Gastrocnemius medialis (tissue), 4 donors: ENCODE results near the gene HSPB6. TPM values are rescaled to one million over a fixed set of nuclear protein-coding genes. Genes with fewer than 3 reads are reported as not detected.

ENCODE experiments used
- ATAC-seq, 2 donors: fragments of 150-250 bp; one replicate each; pipeline ENCODE4 v1.9.1; 2016
- DNase-seq, 2 donors: peaks; one replicate each; pipeline ENCODE4 v3.0.0-alpha.2; 2019
- H3K27ac ChIP-seq, 4 donors: fragments of 200-600 bp; sonication (generic); 1 replicate in 1 of 4; 2 replicates in 3 of 4; pipeline ENCODE4 v1.5.1; 2016 to 2018; ENCODE audit warnings: mild to moderate bottlenecking in 2 of 4, moderate library complexity in 1 of 4
- H3K27me3 ChIP-seq, 3 donors: fragments of 200-600 bp; sonication (generic) in 2 of 3; 1 replicate in 1 of 3; 2 replicates in 2 of 3; pipeline versions ENCODE4 v1.5.1 to v1.6.0; 2016 to 2019; ENCODE audit warnings: mild to moderate bottlenecking in 1 of 3, moderate library complexity in 1 of 3
- H3K36me3 ChIP-seq, 2 donors: fragments of 200-600 bp; sonication (generic) in 1 of 2; one replicate each; pipeline ENCODE4 v1.5.1; 2017 to 2018
- H3K4me1 ChIP-seq, 2 donors: fragments of 200-600 bp; sonication (generic) in 1 of 2; one replicate each; pipeline ENCODE4 v1.5.1; 2016 to 2017; ENCODE audit warnings: mild to moderate bottlenecking in 2 of 2
- H3K4me3 ChIP-seq, 4 donors: fragments of 200-600 bp; sonication (generic) in 3 of 4; 1 replicate in 1 of 4; 2 replicates in 3 of 4; pipeline ENCODE4 v1.5.1; 2016 to 2019; ENCODE audit warnings: mild to moderate bottlenecking in 2 of 4
- H3K9me3 ChIP-seq, 3 donors: fragments of 200-600 bp; sonication (generic) in 2 of 3; 1 replicate in 1 of 3; 2 replicates in 2 of 3; pipeline ENCODE4 v1.5.1; 2016 to 2019
- POLR2A ChIP-seq, 2 donors: fragments of 450-650 bp; IDR thresholded peaks; one replicate each; pipeline ENCODE4 v1.6.1; 2017; ENCODE audit warnings: antibody characterized with exemption in 2 of 2, mild to moderate bottlenecking in 2 of 2, moderate library complexity in 2 of 2
- in situ Hi-C, 4 donors: fragments of 200-750 bp; cut with MboI; loops; one replicate each; pipeline versions ENCODE4 v1.15.0 to v1.8.0; 2017; ENCODE audit warnings: low sequenced_read_pairs in 4 of 4
- intact Hi-C: fragments of 100-400 bp; cut with DNase I; formaldehyde crosslinking; loops from one replicate; pipeline ENCODE4 v1.15.1; 2023; ENCODE audit warnings: low total_unique reads
- total RNA-seq, 4 donors: library from RNA; depleted of rRNA; stranded (reverse); fragments of >200 nt; gene quantifications; one replicate each; pipeline versions ENCODE4 v1.1.0 to v1.2.3, GENCODE V29; 2016
- TF ChIP-seq, protein P1 (sequence below), 5 experiments: fragments of 450-650 bp in 3 of 5; fragments of 200-600 bp in 2 of 5; sonication (generic) in 2 of 5; IDR thresholded peaks in 4 of 5; conservative IDR thresholded peaks in 1 of 5; 1 replicate in 4 of 5; 2 replicates in 1 of 5; pipeline ENCODE4 v1.5.1; 2016 to 2019; ENCODE audit warnings: antibody characterized with exemption in 5 of 5, mild to moderate bottlenecking in 3 of 5, moderate library complexity in 3 of 5

HSPB6 gene
- total RNA-seq, 4 donors from 2014 or later = 79.8 to 241 (median 139) TPM

- intact Hi-C loops = no loop called here
- Histone ChIP-seq H3K36me3 (peaks cover 10 to 74% of the 10 kb centered on the region in 2 donors), H3K4me3 (no peak overlapping the region), H3K9me3 (no peaks in the 10 kb centered on the region), H3K4me1 (peaks cover 14% of the 10 kb centered on the region in 2 donors), H3K27ac (no peak overlapping the region), H3K27me3 (no peaks in the 10 kb centered on the region)
- DNase-seq (no peak), ATAC-seq (no peak)
- in situ Hi-C loops = loop anchor here in 1 of 4 donors (25.0 kb wide), 1 partner anchor 185 kb away; the partner anchor contains the start of genes GAPDHS, SBSN and TMEM147
- TF ChIP-seq POLR2A (IDR thresholded peaks at IDR 0.05) = no peak
- TF ChIP-seq, protein P1, sequence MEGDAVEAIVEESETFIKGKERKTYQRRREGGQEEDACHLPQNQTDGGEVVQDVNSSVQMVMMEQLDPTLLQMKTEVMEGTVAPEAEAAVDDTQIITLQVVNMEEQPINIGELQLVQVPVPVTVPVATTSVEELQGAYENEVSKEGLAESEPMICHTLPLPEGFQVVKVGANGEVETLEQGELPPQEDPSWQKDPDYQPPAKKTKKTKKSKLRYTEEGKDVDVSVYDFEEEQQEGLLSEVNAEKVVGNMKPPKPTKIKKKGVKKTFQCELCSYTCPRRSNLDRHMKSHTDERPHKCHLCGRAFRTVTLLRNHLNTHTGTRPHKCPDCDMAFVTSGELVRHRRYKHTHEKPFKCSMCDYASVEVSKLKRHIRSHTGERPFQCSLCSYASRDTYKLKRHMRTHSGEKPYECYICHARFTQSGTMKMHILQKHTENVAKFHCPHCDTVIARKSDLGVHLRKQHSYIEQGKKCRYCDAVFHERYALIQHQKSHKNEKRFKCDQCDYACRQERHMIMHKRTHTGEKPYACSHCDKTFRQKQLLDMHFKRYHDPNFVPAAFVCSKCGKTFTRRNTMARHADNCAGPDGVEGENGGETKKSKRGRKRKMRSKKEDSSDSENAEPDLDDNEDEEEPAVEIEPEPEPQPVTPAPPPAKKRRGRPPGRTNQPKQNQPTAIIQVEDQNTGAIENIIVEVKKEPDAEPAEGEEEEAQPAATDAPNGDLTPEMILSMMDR (IDR thresholded peaks at IDR 0.05 in 4 of 5, conservative IDR thresholded peaks at IDR 0.05 in 1 of 5) = no peak
Observed at GRCh38 chr19:35722461-35722860, 34.4 kb downstream of the HSPB6 start.

DNA sequence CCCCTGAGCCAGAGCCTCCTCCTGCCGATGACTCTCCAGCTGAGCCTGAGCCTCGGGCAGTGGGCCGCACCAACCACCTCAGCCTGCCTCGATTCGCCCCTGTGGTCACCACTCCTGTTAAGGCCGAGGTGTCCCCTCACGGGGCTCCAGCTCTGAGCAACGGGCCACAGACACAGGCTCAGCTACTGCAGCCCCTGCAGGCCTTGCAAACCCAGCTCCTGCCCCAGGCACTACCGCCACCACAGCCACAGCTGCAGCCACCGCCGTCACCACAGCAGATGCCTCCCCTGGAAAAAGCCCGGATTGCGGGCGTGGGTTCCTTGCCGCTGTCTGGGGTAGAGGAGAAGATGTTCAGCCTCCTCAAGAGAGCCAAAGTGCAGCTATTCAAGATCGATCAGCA, 35.5 kb downstream of the HSPB6 start:
- DNase-seq = no peak
- Histone ChIP-seq H3K4me1 (peaks cover 14% of the 10 kb centered on the region in 2 donors), H3K36me3 (peaks cover 10 to 64% of the 10 kb centered on the region in 2 donors), H3K27me3 (no peaks in the 10 kb centered on the region), H3K4me3 (no peak overlapping the region), H3K9me3 (no peaks in the 10 kb centered on the region), H3K27ac (no peak overlapping the region)
- no peak for ATAC-seq
- intact Hi-C loops (no loop called here), in situ Hi-C loops (loop anchor here in 1 of 4 donors (25.0 kb wide), 1 partner anchor 184 kb away; the partner anchor contains the start of genes GAPDHS, SBSN and TMEM147)
- TF ChIP-seq, protein P1 (IDR thresholded peaks at IDR 0.05 in 4 of 5, conservative IDR thresholded peaks at IDR 0.05 in 1 of 5) = no peak
- no peak for TF ChIP-seq POLR2A (IDR thresholded peaks at IDR 0.05)

DNA sequence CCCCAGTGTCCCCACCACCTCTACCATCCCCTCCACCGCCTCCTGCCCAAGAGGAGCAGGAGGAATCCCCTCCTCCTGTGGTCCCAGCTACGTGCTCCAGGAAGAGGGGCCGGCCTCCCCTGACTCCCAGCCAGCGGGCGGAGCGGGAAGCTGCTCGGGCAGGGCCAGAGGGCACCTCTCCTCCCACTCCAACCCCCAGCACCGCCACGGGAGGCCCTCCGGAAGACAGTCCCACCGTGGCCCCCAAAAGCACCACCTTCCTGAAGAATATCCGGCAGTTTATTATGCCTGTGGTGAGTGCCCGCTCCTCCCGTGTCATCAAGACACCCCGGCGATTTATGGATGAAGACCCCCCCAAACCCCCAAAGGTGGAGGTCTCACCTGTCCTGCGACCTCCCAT, 36.2 kb downstream of the HSPB6 start:
- no peaks in the 10 kb centered on the region for H3K9me3 ChIP-seq
- TF ChIP-seq, protein P1 (IDR thresholded peaks at IDR 0.05 in 4 of 5, conservative IDR thresholded peaks at IDR 0.05 in 1 of 5) = no peak
- TF ChIP-seq POLR2A (IDR thresholded peaks at IDR 0.05) = no peak
- intact Hi-C loops = no loop called here
- in situ Hi-C loops = loop anchor here in 1 of 4 donors (25.0 kb wide), 1 partner anchor 183 kb away; the partner anchor contains the start of genes GAPDHS, SBSN and TMEM147
- DNase-seq (no peak), ATAC-seq (no peak)
- no peak overlapping the region for H3K4me3 ChIP-seq
- no peaks in the 10 kb centered on the region for H3K27me3 ChIP-seq
- H3K27ac ChIP-seq = no peak overlapping the region
- H3K36me3 ChIP-seq = peaks cover 7 to 57% of the 10 kb centered on the region in 2 donors
- H3K4me1 ChIP-seq = peaks cover 19 to 20% of the 10 kb centered on the region in 2 donors

- in situ Hi-C loops = loop anchor here in 1 of 4 donors (25.0 kb wide), 1 partner anchor 183 kb away; the partner anchor contains the start of genes GAPDHS, SBSN and TMEM147
- ATAC-seq (no peak), DNase-seq (no peak)
- peaks cover 6 to 52% of the 10 kb centered on the region in 2 donors for H3K36me3 ChIP-seq
- H3K27me3 ChIP-seq = no peaks in the 10 kb centered on the region
- peak overlapping the region in 2 of 4 donors; percentile 10 to 92 for H3K27ac ChIP-seq
- intact Hi-C loops = no loop called here
- H3K4me1 ChIP-seq = peaks cover 21 to 25% of the 10 kb centered on the region in 2 donors
- H3K9me3 ChIP-seq = no peaks in the 10 kb centered on the region
- H3K4me3 ChIP-seq = no peak overlapping the region
- TF ChIP-seq POLR2A (IDR thresholded peaks at IDR 0.05) = no peak
- TF ChIP-seq, protein P1 (IDR thresholded peaks at IDR 0.05 in 4 of 5, conservative IDR thresholded peaks at IDR 0.05 in 1 of 5) = no peak
Observed at GRCh38 chr19:35720163-35720524, 36.7 kb downstream of the HSPB6 start.
